Fibroblast of skin of scalp (primary cell): ENCODE measurements around the gene TCP11.

Experiments
- DNase-seq: peaks from one replicate; pipeline ENCODE4 v3.0.0-alpha.2; 2013

TCP11 gene

GRCh38 chr6:35092362-35093117 lies 48.6 kb downstream of the TCP11 start:
- DNase-seq, result peak; percentile 87

GRCh38 chr6:35091346-35092083 lies 49.6 kb downstream of the TCP11 start:
- DNase-seq, result peak; percentile 22

GRCh38 chr6:35090734-35091133 lies 50.4 kb downstream of the TCP11 start:
- no peak for DNase-seq

GRCh38 chr6:35089935-35090505 lies 51.1 kb downstream of the TCP11 start:
- peak; percentile 94 for DNase-seq

GRCh38 chr6:35089216-35089934 lies 51.8 kb downstream of the TCP11 start:
- no peak for DNase-seq

- DNase-seq, result no peak
Observed at GRCh38 chr6:35088281-35089215, 52.6 kb downstream of the TCP11 start.

GRCh38 chr6:35087361-35088280 lies 53.5 kb downstream of the TCP11 start:
- no peak for DNase-seq

GRCh38 chr6:35086636-35087360 lies 54.3 kb downstream of the TCP11 start:
- no peak for DNase-seq

GRCh38 chr6:35086282-35086632 lies 54.9 kb downstream of the TCP11 start:
- no peak for DNase-seq

- no peak for DNase-seq
Observed at GRCh38 chr6:35085359-35086281, 55.5 kb downstream of the TCP11 start.

GRCh38 chr6:35084511-35085203 lies 56.5 kb downstream of the TCP11 start:
- no peak for DNase-seq

- no peak for DNase-seq
Observed at GRCh38 chr6:35084041-35084491, 57.1 kb downstream of the TCP11 start.

- DNase-seq, result no peak
Observed at GRCh38 chr6:35083507-35083906, 57.6 kb downstream of the TCP11 start.

- DNase-seq, result no peak
Observed at GRCh38 chr6:35082733-35083403, 58.3 kb downstream of the TCP11 start.

GRCh38 chr6:35082046-35082732 lies 59.0 kb downstream of the TCP11 start:
- DNase-seq, result no peak

GRCh38 chr6:35081426-35081851 lies 59.7 kb downstream of the TCP11 start:
- DNase-seq, result peak; percentile 56
